Stomach (tissue), 4 donors: ENCODE data around the gene VIL1.

Source experiments
- POLR2A ChIP-seq, 4 donors: fragments of 450-650 bp; IDR thresholded peaks; one replicate each; pipeline ENCODE4 v1.6.1; 2016; ENCODE audit warnings: antibody characterized with exemption in 4 of 4, control low read depth in 2 of 4, mild to moderate bottlenecking in 1 of 4, moderate library complexity in 1 of 4
- POLR2AphosphoS5 ChIP-seq, 3 donors: sonication (generic); formaldehyde crosslinking; IDR thresholded peaks; one replicate each; pipeline ENCODE4 v1.6.1; 2016; ENCODE audit warnings: antibody characterized with exemption in 3 of 3
- TF ChIP-seq, protein P1 (sequence below), 7 experiments: fragments of 450-650 bp in 4 of 7; fragments of 200-600 bp in 3 of 7; sonication (generic) in 3 of 7; IDR thresholded peaks; one replicate each; pipeline ENCODE4 v1.5.1; 2016 to 2019; ENCODE audit warnings: antibody characterized with exemption in 7 of 7, control low read depth in 2 of 7, mild to moderate bottlenecking in 1 of 7

DNA sequence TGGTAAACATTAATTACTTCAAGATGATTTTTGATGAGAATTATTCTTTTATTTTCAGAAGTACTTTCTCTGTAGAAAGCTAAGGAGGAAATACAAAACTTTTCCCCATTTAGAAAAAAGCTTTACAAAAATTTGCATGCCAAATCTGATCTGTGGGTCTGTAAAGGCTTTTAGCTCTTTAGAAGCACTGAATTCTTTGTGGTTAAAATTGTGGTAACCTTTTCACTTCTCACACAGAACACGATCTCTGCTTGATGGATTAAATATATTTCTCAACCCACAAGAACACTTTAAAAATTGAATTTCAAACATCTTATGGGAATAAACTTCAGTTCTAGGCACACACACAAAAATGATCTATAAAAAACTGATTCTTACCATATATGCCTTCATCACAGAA lies 63.7 kb downstream of the VIL1 start:
- TF ChIP-seq, protein P1, sequence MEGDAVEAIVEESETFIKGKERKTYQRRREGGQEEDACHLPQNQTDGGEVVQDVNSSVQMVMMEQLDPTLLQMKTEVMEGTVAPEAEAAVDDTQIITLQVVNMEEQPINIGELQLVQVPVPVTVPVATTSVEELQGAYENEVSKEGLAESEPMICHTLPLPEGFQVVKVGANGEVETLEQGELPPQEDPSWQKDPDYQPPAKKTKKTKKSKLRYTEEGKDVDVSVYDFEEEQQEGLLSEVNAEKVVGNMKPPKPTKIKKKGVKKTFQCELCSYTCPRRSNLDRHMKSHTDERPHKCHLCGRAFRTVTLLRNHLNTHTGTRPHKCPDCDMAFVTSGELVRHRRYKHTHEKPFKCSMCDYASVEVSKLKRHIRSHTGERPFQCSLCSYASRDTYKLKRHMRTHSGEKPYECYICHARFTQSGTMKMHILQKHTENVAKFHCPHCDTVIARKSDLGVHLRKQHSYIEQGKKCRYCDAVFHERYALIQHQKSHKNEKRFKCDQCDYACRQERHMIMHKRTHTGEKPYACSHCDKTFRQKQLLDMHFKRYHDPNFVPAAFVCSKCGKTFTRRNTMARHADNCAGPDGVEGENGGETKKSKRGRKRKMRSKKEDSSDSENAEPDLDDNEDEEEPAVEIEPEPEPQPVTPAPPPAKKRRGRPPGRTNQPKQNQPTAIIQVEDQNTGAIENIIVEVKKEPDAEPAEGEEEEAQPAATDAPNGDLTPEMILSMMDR (IDR thresholded peaks at IDR 0.05) = no peak
- TF ChIP-seq POLR2A (IDR thresholded peaks at IDR 0.05) = no peak
- no peak for TF ChIP-seq POLR2AphosphoS5 (IDR thresholded peaks at IDR 0.05)
